Stimulated activated CD8-positive, alpha-beta memory T cell treated with anti-CD3 and anti-CD28 coated beads, Interleukin-4, amount 100 ng/mL, for 1 hour (primary cell): ENCODE data around the gene USP51.
"Not testable (repeated sequence)": the region's sequence is repeated elsewhere in the genome, so short reads cannot be mapped to it uniquely, and the experiment has no call there.

Experiments used
- DNase-seq, 2 donors: peaks; one replicate each; pipeline ENCODE4 v3.0.0-alpha.2; 2020; ENCODE audit warnings: low read depth in 2 of 2, low spot score in 1 of 2

The USP51 gene

GRCh38 chrX:55465791-55466190, 23.9 kb downstream of the USP51 start:
- not testable (repeated sequence) for DNase-seq

- DNase-seq: not testable (repeated sequence)
These were observed 24.5 kb downstream of the USP51 start for GRCh38 chrX:55465108-55465507.

GRCh38 chrX:55464050-55464449, 25.6 kb downstream of the USP51 start:
- DNase-seq: not testable (repeated sequence)

GRCh38 chrX:55459926-55460325, 29.7 kb downstream of the USP51 start:
- not testable (repeated sequence) for DNase-seq

GRCh38 chrX:55459426-55459825, 30.2 kb downstream of the USP51 start:
- not testable (repeated sequence) for DNase-seq

GRCh38 chrX:55455708-55456107, 33.9 kb downstream of the USP51 start:
- DNase-seq: not testable (repeated sequence)

GRCh38 chrX:55452833-55453124, 36.9 kb downstream of the USP51 start:
- DNase-seq: no peak

GRCh38 chrX:55451990-55452832, 37.4 kb downstream of the USP51 start, which contains the start of gene MAGEH1:
Gene MAGEH1, plus strand, starts transcription at chrX:55452127. Its CDS starts 248 bp downstream, at chrX:55452375.
- peak; percentile 23 to 53 for DNase-seq

- DNase-seq: no peak
These were observed 38.0 kb downstream of the USP51 start for GRCh38 chrX:55451626-55451989.

- DNase-seq: no peak
These were observed 38.5 kb downstream of the USP51 start for GRCh38 chrX:55451141-55451540.

GRCh38 chrX:55450259-55450658, 39.4 kb downstream of the USP51 start:
- DNase-seq: no peak

- not testable (repeated sequence) for DNase-seq
These were observed 46.2 kb downstream of the USP51 start for GRCh38 chrX:55443468-55443867.
